Measurements from ENCODE around the gene GALR2. TPM values are rescaled to one million over a fixed set of nuclear protein-coding genes. Genes with fewer than 3 reads are reported as not detected.

Gene GALR2
- total RNA-seq, 1 experiment from 2014 or later, result 0.41 TPM

- no peaks in the 10 kb centered on the region for H3K27me3 ChIP-seq (ENCODE audit: control insufficient read depth, insufficient read depth, low read length)
- TF ChIP-seq CTCF (IDR thresholded peaks at IDR 0.05), result no peak
- no peak for TF ChIP-seq TCF7L2 (IDR thresholded peaks at IDR 0.05; ENCODE audit: low read depth, low read length)
- TF ChIP-seq REST (IDR thresholded peaks at IDR 0.05; ENCODE audit: insufficient read depth in 1 of 2, low read depth in 2 of 2, low read length in 1 of 2), result no peak
- TF ChIP-seq SIN3A (IDR thresholded peaks at IDR 0.05; ENCODE audit: borderline replicate concordance, insufficient read depth, low read depth, low read length), result no peak
- peak; percentile 36; the same call in 1 of the 2 replicates for TF ChIP-seq POLR2AphosphoS5 (IDR thresholded peaks at IDR 0.05; ENCODE audit: low read depth, low read length)
- CTCF ChIA-PET, result no interaction called here
- intact Hi-C loops (cut with micrococcal nuclease; ENCODE audit: unreplicated experiment) (no loop called here), in situ Hi-C loops (cut with HindIII; ENCODE audit: low pct_unique_long_range_greater_than_20kb, low sequenced_read_pairs) (no loop called here)
- H3K27ac ChIP-seq (ENCODE audit: low read length), result no peak overlapping the region
- BruUV-seq (replicated peaks), result no TSS peak
- DNase-seq (ENCODE audit: low read depth, low spot score) (no peak), ATAC-seq (no peak; the same call in none of the 2 replicates)
- H3K4me3 ChIP-seq (ENCODE audit: low read depth in 2 of 2, low read length in 2 of 2), result no peak overlapping the region
- H3K4me1 ChIP-seq (ENCODE audit: control insufficient read depth, insufficient read depth, low read length), result peaks cover 10% of the 10 kb centered on the region
- POLR2A ChIA-PET, result interaction anchor here (0.7 kb wide), 1 partner anchor 82 kb away, joined by 3 read pairs; no protein-coding TSS in a partner anchor
- H3K9me3 ChIP-seq (ENCODE audit: control insufficient read depth, insufficient read depth, low read depth, low read length), result no peaks in the 10 kb centered on the region
- peaks cover 3% of the 10 kb centered on the region; the same call in 1 of the 2 replicates for H3K36me3 ChIP-seq (ENCODE audit: control insufficient read depth, insufficient read depth, low read length)
Observed at GRCh38 chr17:76080768-76081287, 6.2 kb downstream of the GALR2 start.

GRCh38 chr17:76081295-76082210 is 7.0 kb downstream of the GALR2 start:
- DNase-seq (ENCODE audit: low read depth, low spot score), result no peak
- in situ Hi-C loops (cut with HindIII; ENCODE audit: low pct_unique_long_range_greater_than_20kb, low sequenced_read_pairs) (no loop called here), intact Hi-C loops (cut with micrococcal nuclease; ENCODE audit: unreplicated experiment) (no loop called here)
- Histone ChIP-seq H3K27me3 (ENCODE audit: control insufficient read depth, insufficient read depth, low read length) (no peaks in the 10 kb centered on the region), H3K4me1 (ENCODE audit: control insufficient read depth, insufficient read depth, low read length) (peaks cover 10% of the 10 kb centered on the region), H3K27ac (ENCODE audit: low read length) (no peak overlapping the region), H3K4me3 (ENCODE audit: low read depth in 2 of 2, low read length in 2 of 2) (no peak overlapping the region), H3K36me3 (ENCODE audit: control insufficient read depth, insufficient read depth, low read length) (peaks cover 3% of the 10 kb centered on the region; the same call in 1 of the 2 replicates), H3K9me3 (ENCODE audit: control insufficient read depth, insufficient read depth, low read depth, low read length) (no peaks in the 10 kb centered on the region)
- no peak for TF ChIP-seq CTCF (IDR thresholded peaks at IDR 0.05)
- TF ChIP-seq SIN3A (IDR thresholded peaks at IDR 0.05; ENCODE audit: borderline replicate concordance, insufficient read depth, low read depth, low read length), result 0 out of 2 replicates have a peak, but pooled peaks have one; percentile 35
- no peak for TF ChIP-seq REST (IDR thresholded peaks at IDR 0.05; ENCODE audit: insufficient read depth in 1 of 2, low read depth in 2 of 2, low read length in 1 of 2)
- peak; percentile 13; the same call in 1 of the 2 replicates for TF ChIP-seq POLR2AphosphoS5 (IDR thresholded peaks at IDR 0.05; ENCODE audit: low read depth, low read length)
- ATAC-seq, result peak; percentile 18
- ChIA-PET POLR2A (interaction anchor here (0.6 kb wide), 1 partner anchor 35 kb away, joined by 12 read pairs; no protein-coding TSS in a partner anchor), CTCF (no interaction called here)
- no TSS peak for BruUV-seq (replicated peaks)

Data from Panc1 (cell line).